Kidney (tissue), 14 donors: Measurements from ENCODE around the gene ZFPM1. TPM values are rescaled to one million over a fixed set of nuclear protein-coding genes. Genes with fewer than 3 reads are reported as not detected.

ENCODE experiments used
- DNase-seq, 5 donors: peaks; one replicate each; pipeline ENCODE4 v3.0.0-alpha.2; 2013 to 2020
- FAIRE-seq: peaks from 2 replicates; lab custom pipeline; 2012; peaks lifted over from hg19 to GRCh38; lab: Jason Lieb, UNC
- H3K27ac ChIP-seq, 2 donors: one replicate each; pipeline ENCODE4 v1.7.0; 2013; ENCODE audit warnings: low read depth in 2 of 2, low read length in 2 of 2, inconsistent platforms in 1 of 2
- H3K27me3 ChIP-seq: one replicate; pipeline ENCODE4 v1.7.1; 2013; ENCODE audit warnings: low read length, inconsistent platforms; ENCODE audit not compliant: control insufficient read depth, insufficient read depth
- H3K36me3 ChIP-seq, 3 donors: one replicate each; pipeline versions ENCODE4 v1.7.0 to v1.7.1; 2013; ENCODE audit warnings: low read length in 3 of 3, control low read depth in 1 of 3, inconsistent platforms in 1 of 3; ENCODE audit not compliant: insufficient read depth in 3 of 3, control insufficient read depth in 2 of 3
- H3K4me1 ChIP-seq, 3 donors: one replicate each; pipeline versions ENCODE4 v1.7.0 to v1.7.1; 2013; ENCODE audit warnings: low read length in 3 of 3, inconsistent platforms in 1 of 3, low read depth in 1 of 3; ENCODE audit not compliant: control insufficient read depth in 2 of 3, insufficient read depth in 2 of 3
- H3K4me3 ChIP-seq, 3 donors: one replicate each; pipeline versions ENCODE4 v1.7.0 to v1.8.1; 2013; ENCODE audit warnings: low read length in 3 of 3, control low read depth in 1 of 3, inconsistent platforms in 1 of 3
- H3K9ac ChIP-seq, 3 donors: one replicate each; pipeline versions ENCODE4 v1.7.0 to v1.7.1; 2013; ENCODE audit warnings: low read length in 3 of 3, control low read depth in 1 of 3, inconsistent platforms in 1 of 3
- H3K9me3 ChIP-seq, 3 donors: one replicate each; pipeline versions ENCODE4 v1.7.0 to v1.7.1; 2013; ENCODE audit warnings: low read length in 3 of 3, control low read depth in 1 of 3, inconsistent platforms in 1 of 3; ENCODE audit not compliant: control insufficient read depth in 2 of 3, insufficient read depth in 1 of 3
- CTCF ChIP-seq: IDR thresholded peaks from 3 replicates; pipeline ENCODE4 v1.5.1; 2012; ENCODE audit warnings: mild to moderate bottlenecking, moderate library complexity, borderline replicate concordance; ENCODE audit not compliant: insufficient read depth; ENCODE audit errors: extremely low read depth
- intact Hi-C: fragments of 100-400 bp; cut with DNase I; formaldehyde crosslinking; loops from one replicate; pipeline ENCODE4 v1.11.1; 2022
- polyA plus RNA-seq: library from polyadenylated mRNA; stranded (reverse); fragments of 350-450 nt; fragmentation: Illumina TruSeq; extraction: RNeasy Lipid Tissue Mini Kit (QIAGEN cat#74804); gene quantifications from one replicate; pipeline ENCODE4 v1.2.3, GENCODE V29; 2014; ENCODE audit warnings: low read depth, low replicate concordance; ENCODE audit not compliant: insufficient read depth
- total RNA-seq: library from RNA; stranded (reverse); fragmentation: NEBNext Ultra II Directional; extraction: Animal tissue kit (Norgen Biotek cat#: 25700); gene quantifications from one replicate; pipeline ENCODE4 v1.2.1, GENCODE V29; 2021
- donor health status: control.
- donor health status: control.
- donor health status: control.
- donor health status: control.
- donor health status: control.
- donor health status: DM: yes; HTN: yes; CAD: no.
- donor health status: Normal renal cell carcinoma (clear cell type).

The ZFPM1 gene
- total and polyA plus RNA-seq, 2 donors from 2014 or later, result 1.9 to 9.2 TPM

- Histone ChIP-seq H3K9ac (no peak overlapping the region), H3K9me3 (no peaks in the 10 kb centered on the region), H3K27ac (no peak overlapping the region), H3K4me3 (no peak overlapping the region), H3K36me3 (no peaks in the 10 kb centered on the region), H3K27me3 (no peaks in the 10 kb centered on the region), H3K4me1 (no peaks in the 10 kb centered on the region)
- no peak for TF ChIP-seq CTCF
- DNase-seq (no peak), FAIRE-seq (no peak)
- intact Hi-C loops, result no loop called here
These were observed 36.2 kb downstream of the ZFPM1 start for GRCh38 chr16:88489163-88489741.

GRCh38 chr16:88491001-88491559, 38.0 kb downstream of the ZFPM1 start:
- H3K9me3 ChIP-seq, result no peaks in the 10 kb centered on the region
- FAIRE-seq, result no peak
- no peaks in the 10 kb centered on the region for H3K4me1 ChIP-seq
- H3K27ac ChIP-seq, result no peak overlapping the region
- no peak for DNase-seq
- no peaks in the 10 kb centered on the region for H3K36me3 ChIP-seq
- intact Hi-C loops, result no loop called here
- H3K9ac ChIP-seq, result no peak overlapping the region
- no peaks in the 10 kb centered on the region for H3K27me3 ChIP-seq
- no peak for TF ChIP-seq CTCF
- H3K4me3 ChIP-seq, result no peak overlapping the region

- no peak for DNase-seq
- no peak overlapping the region for H3K27ac ChIP-seq
- no peaks in the 10 kb centered on the region for H3K36me3 ChIP-seq
These were observed 38.7 kb downstream of the ZFPM1 start for GRCh38 chr16:88491560-88492310.

More at GRCh38 chr16:88491560-88492310, 38.7 kb downstream of the ZFPM1 start:
- no peak for TF ChIP-seq CTCF
- Histone ChIP-seq H3K4me1 (no peaks in the 10 kb centered on the region), H3K9me3 (no peaks in the 10 kb centered on the region), H3K9ac (no peak overlapping the region), H3K4me3 (no peak overlapping the region), H3K27me3 (no peaks in the 10 kb centered on the region)
- intact Hi-C loops, result no loop called here
- no peak for FAIRE-seq
